HUES48 (cell line): ENCODE results near the gene C14orf132.

Experiments used
- H3K27ac ChIP-seq: one replicate; pipeline ENCODE4 v1.7.0; 2013; ENCODE audit warnings: low read depth, low read length, inconsistent platforms
- H3K27me3 ChIP-seq: 2 replicates; pipeline ENCODE4 v1.6.1; 2013; ENCODE audit warnings: mild to moderate bottlenecking, low read length; ENCODE audit not compliant: control insufficient read depth, insufficient read depth
- H3K36me3 ChIP-seq: 2 replicates; pipeline ENCODE4 v1.6.1; 2013; ENCODE audit warnings: low read length; ENCODE audit not compliant: control insufficient read depth, insufficient read depth
- H3K4me1 ChIP-seq: 2 replicates; pipeline ENCODE4 v1.6.1; 2013; ENCODE audit warnings: mild to moderate bottlenecking, low read length; ENCODE audit not compliant: control insufficient read depth, insufficient read depth
- H3K4me3 ChIP-seq: 2 replicates; pipeline ENCODE4 v1.5.1; 2013; ENCODE audit warnings: mild to moderate bottlenecking, low read depth, low read length
- H3K9ac ChIP-seq: 2 replicates; pipeline ENCODE4 v1.6.1; 2013; ENCODE audit warnings: mild to moderate bottlenecking, low read depth, low read length, moderate library complexity
- H3K9me3 ChIP-seq: 2 replicates; pipeline ENCODE4 v1.6.1; 2013; ENCODE audit warnings: low read length; ENCODE audit not compliant: control insufficient read depth, insufficient read depth

Gene C14orf132

GRCh38 chr14:96040828-96041371 lies 1.7 kb downstream of the C14orf132 start:
- Histone ChIP-seq H3K4me3 (no peak overlapping the region), H3K36me3 (no peaks in the 10 kb centered on the region), H3K9me3 (no peaks in the 10 kb centered on the region), H3K27me3 (peaks cover 33% of the 10 kb centered on the region), H3K9ac (no peak overlapping the region), H3K27ac (no peak overlapping the region), H3K4me1 (no peaks in the 10 kb centered on the region)

GRCh38 chr14:96042248-96042930 lies 3.2 kb downstream of the C14orf132 start:
- Histone ChIP-seq H3K4me3 (no peak overlapping the region), H3K27ac (no peak overlapping the region), H3K9ac (no peak overlapping the region), H3K4me1 (peaks cover 6% of the 10 kb centered on the region; the same call in 1 of the 2 replicates), H3K36me3 (no peaks in the 10 kb centered on the region), H3K27me3 (peaks cover 26% of the 10 kb centered on the region), H3K9me3 (no peaks in the 10 kb centered on the region)

DNA sequence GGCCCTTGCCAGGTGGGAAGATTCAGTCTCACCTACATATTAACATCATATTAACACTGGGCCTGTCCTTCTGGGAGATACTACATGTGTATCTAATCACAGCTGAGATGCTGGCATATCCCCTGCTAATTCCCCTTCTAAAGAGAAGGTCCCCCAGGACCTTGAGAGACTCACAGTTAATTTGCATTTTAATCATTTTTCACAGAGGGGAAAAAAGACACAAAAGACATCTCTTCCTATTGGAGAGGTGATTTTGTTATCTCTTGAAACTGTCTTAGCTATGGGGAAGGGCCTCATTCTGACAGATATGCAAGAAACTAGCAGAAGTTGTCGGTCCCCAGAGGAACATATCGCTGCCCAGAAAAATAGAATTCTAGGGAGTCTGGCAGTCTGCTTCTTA lies 7.5 kb downstream of the C14orf132 start:
- Histone ChIP-seq H3K9me3 (no peaks in the 10 kb centered on the region), H3K9ac (no peak overlapping the region), H3K27me3 (no peaks in the 10 kb centered on the region), H3K4me3 (no peak overlapping the region), H3K4me1 (peaks cover 6% of the 10 kb centered on the region; the same call in 1 of the 2 replicates), H3K36me3 (no peaks in the 10 kb centered on the region), H3K27ac (no peak overlapping the region)

- no peaks in the 10 kb centered on the region for H3K27me3 ChIP-seq
- peaks cover 6% of the 10 kb centered on the region; the same call in 1 of the 2 replicates for H3K4me1 ChIP-seq
- H3K36me3 ChIP-seq, result no peaks in the 10 kb centered on the region
- H3K27ac ChIP-seq, result no peak overlapping the region
- H3K9ac ChIP-seq, result no peak overlapping the region
- no peaks in the 10 kb centered on the region for H3K9me3 ChIP-seq
- no peak overlapping the region for H3K4me3 ChIP-seq
Observed at GRCh38 chr14:96047101-96047500, 7.9 kb downstream of the C14orf132 start.

DNA sequence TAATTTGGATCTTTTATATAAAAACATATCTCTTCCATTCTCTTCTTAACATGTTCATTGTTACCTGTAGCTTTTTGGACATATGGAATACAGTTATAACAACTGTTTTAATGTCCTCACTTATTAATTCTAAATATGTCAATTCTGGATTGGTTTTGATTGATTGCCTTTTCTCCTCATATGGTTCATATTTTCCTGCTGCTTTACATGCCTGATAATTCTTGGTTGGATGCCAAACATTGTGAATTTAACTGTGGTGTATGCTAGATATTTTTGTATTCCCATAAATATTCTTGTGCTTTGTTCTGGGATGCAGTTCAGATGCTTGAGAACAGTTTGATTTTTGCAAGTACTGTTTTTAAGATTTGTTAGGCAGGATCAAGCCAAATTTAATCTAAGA lies 10.8 kb downstream of the C14orf132 start:
- Histone ChIP-seq H3K9me3 (no peaks in the 10 kb centered on the region), H3K4me3 (no peak overlapping the region), H3K9ac (no peak overlapping the region), H3K4me1 (peaks cover 6% of the 10 kb centered on the region; the same call in 1 of the 2 replicates), H3K27ac (no peak overlapping the region), H3K27me3 (no peaks in the 10 kb centered on the region), H3K36me3 (no peaks in the 10 kb centered on the region)

DNA sequence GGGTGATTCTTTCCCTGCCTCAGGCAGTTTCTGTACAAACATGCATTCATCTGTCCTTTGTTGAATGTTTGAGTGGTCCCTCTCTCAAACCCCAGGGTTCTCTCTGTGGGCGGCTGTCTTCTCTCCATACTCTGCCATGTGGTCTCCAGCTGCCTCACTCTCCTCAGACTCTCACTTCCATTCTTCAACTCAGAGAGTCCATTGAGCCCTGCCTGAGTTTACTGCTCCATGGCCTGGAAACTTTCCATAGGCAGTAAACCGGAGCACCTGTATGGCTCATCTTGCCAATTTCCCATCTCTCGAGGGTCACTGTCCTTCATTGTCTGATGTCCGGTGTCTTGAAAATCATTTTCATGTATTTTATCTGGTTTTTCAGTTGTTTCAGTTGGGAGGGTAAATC lies 11.3 kb downstream of the C14orf132 start:
- Histone ChIP-seq H3K4me3 (no peak overlapping the region), H3K27me3 (no peaks in the 10 kb centered on the region), H3K9me3 (no peaks in the 10 kb centered on the region), H3K9ac (no peak overlapping the region), H3K4me1 (peaks cover 6% of the 10 kb centered on the region), H3K36me3 (no peaks in the 10 kb centered on the region), H3K27ac (no peak overlapping the region)

DNA sequence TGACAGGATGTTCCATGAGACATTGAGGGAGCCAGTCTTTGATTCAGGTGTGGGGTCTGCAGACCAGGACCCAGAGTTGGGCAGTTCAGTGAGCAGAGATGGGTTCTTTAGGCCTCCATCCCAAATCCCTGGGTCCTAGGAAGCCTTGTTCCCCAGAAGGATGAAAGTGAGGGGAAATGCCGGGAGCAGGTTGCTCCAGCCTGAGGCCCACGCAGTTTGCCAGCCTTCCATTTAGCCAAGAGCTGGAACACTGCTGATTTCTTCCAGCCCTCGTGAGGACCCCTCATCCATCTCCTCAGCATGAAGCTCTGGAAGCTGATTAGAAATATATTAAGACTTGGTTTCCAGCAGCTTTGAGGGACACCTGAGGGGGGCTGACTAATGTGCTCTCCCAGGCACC lies 12.1 kb downstream of the C14orf132 start:
- no peak overlapping the region for H3K9ac ChIP-seq
- no peaks in the 10 kb centered on the region for H3K27me3 ChIP-seq
- H3K4me1 ChIP-seq, result peaks cover 12% of the 10 kb centered on the region
- H3K27ac ChIP-seq, result no peak overlapping the region
- no peaks in the 10 kb centered on the region for H3K36me3 ChIP-seq
- H3K9me3 ChIP-seq, result no peaks in the 10 kb centered on the region
- no peak overlapping the region for H3K4me3 ChIP-seq

DNA sequence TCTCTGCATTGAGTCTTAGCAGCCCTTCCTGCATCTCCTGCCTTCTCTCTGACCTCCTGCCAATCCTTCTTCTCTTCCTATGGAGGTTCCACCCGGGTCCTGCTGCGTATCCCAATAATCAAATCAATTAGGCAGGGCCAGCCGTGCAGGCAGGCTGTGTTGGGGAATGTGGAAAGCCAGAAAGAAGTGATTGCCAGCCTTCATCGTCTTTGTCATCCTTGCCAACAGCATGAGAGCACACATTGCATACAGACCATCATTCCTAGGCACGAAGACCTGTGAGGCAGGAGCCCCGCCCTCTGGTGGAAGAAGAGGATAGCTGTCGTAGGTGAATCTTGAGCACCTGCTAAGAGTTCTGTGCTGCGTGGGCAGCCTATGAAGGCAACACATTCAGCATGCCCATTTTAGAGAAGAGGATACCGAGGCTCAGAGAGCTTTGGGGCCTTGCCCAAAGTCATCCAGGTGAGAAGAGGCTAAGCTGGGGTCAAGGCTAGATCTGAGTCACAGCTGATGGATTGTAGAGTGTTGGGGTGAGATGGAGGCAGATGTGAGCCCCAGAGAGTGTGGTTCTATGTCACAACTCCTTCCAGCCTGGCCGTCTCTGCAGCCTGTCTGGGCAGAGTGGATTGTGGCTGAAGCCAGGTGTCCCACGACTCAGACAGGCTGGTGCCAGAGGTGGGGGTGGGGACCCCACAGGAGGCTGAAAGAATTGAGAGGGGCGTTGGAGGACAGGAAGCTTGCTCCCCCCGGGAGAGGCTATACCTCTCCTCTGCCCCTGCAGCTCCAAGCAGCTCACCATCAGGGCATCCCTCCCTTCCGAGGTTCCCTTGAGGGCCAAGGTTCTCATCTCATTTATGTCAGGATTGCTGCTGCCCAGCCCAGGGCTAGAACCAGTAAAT lies 12.7 kb downstream of the C14orf132 start:
- Histone ChIP-seq H3K27ac (no peak overlapping the region), H3K27me3 (no peaks in the 10 kb centered on the region), H3K9ac (no peak overlapping the region), H3K36me3 (no peaks in the 10 kb centered on the region), H3K9me3 (no peaks in the 10 kb centered on the region), H3K4me1 (peaks cover 8% of the 10 kb centered on the region; the same call in 1 of the 2 replicates), H3K4me3 (no peak overlapping the region)

DNA sequence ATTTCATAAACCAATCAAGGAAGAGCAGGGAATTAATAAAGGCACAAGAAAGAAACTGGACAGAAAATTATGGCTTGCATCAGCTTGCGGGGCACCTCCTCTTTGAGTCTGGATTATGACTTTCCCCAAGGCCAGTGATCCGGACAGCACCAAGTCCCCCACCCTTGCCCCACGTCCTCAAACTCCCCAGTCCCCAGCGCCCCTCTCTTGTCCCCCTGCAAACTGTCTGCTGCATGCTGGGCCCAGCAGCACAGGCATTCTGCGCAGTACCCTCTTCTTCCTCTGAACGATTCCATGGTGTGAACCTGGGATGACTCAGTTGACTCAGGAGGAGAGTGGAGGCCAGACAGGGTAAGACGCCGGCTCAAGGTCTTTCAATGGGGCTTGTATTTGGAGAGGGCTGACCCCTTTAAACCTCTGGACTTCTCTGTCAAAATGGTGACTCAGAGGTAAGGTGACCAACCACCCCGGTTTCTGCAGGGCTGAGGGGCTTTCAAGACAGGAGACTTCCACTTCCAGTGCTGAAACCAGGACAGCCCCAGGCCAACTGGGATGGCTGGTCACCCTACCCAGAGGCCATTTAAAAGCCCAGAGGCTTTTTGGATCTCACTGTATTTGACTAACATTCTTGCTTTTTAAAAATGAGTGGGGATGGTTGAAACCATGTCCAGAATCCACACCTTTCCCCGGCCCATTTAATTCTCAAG lies 13.5 kb downstream of the C14orf132 start:
- Histone ChIP-seq H3K4me3 (no peak overlapping the region), H3K27ac (no peak overlapping the region), H3K9ac (no peak overlapping the region), H3K4me1 (peaks cover 8% of the 10 kb centered on the region; the same call in 1 of the 2 replicates), H3K36me3 (no peaks in the 10 kb centered on the region), H3K27me3 (no peaks in the 10 kb centered on the region), H3K9me3 (no peaks in the 10 kb centered on the region)

DNA sequence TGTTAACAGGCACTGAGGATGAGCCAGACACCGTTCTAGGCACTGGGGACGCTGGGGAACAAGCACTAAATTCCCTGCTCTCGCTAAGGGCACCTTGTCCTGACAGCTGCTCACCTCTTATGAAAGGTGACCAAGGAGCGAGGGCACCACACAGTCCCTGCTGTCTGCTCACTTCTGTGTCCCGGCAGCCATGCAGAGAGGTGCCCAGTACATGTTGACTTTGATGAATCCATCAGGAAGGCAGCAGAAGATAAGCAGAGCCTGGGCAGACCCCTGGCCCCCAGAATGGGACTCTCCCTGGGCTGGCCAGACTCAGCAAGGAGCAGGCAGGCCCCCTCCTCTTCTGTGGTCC lies 14.1 kb downstream of the C14orf132 start:
- Histone ChIP-seq H3K36me3 (no peaks in the 10 kb centered on the region), H3K9me3 (no peaks in the 10 kb centered on the region), H3K9ac (no peak overlapping the region), H3K27ac (no peak overlapping the region), H3K27me3 (no peaks in the 10 kb centered on the region), H3K4me1 (peaks cover 8% of the 10 kb centered on the region; the same call in 1 of the 2 replicates), H3K4me3 (no peak overlapping the region)
